Testis (tissue), 3 donors: ENCODE results near the gene GALC. TPM values are rescaled to one million over a fixed set of nuclear protein-coding genes. Genes with fewer than 3 reads are reported as not detected.

Experiments used
- DNase-seq: peaks from one replicate; pipeline ENCODE4 v3.0.0-alpha.2; 2019
- H3K27ac ChIP-seq, 2 donors: fragments of 200-600 bp; sonication (generic); one replicate each; pipeline ENCODE4 v1.5.1; 2019
- H3K27me3 ChIP-seq: fragments of 200-600 bp; sonication (generic); one replicate; pipeline ENCODE4 v1.5.1; 2019
- H3K36me3 ChIP-seq: fragments of 200-600 bp; sonication (generic); one replicate; pipeline ENCODE4 v1.5.1; 2017; ENCODE audit warnings: low read depth; ENCODE audit errors: missing control alignments
- H3K4me1 ChIP-seq: fragments of 200-600 bp; sonication (generic); one replicate; pipeline ENCODE4 v1.5.1; 2019
- H3K4me3 ChIP-seq, 2 donors: fragments of 200-600 bp; sonication (generic); one replicate each; pipeline ENCODE4 v1.5.1; 2017 to 2019
- H3K9me3 ChIP-seq: fragments of 200-600 bp; sonication (generic); one replicate; pipeline ENCODE4 v1.5.1; 2017
- CTCF ChIP-seq, 3 experiments: fragments of 450-650 bp in 2 of 3; fragments of 200-600 bp in 1 of 3; sonication (generic) in 1 of 3; IDR thresholded peaks; one replicate each; pipeline ENCODE4 v1.5.1; 2016 to 2019; ENCODE audit warnings: antibody characterized with exemption in 3 of 3, mild to moderate bottlenecking in 2 of 3, moderate library complexity in 1 of 3
- POLR2A ChIP-seq: fragments of 450-650 bp; IDR thresholded peaks from one replicate; pipeline ENCODE4 v1.6.1; 2017; ENCODE audit warnings: antibody characterized with exemption, mild to moderate bottlenecking, moderate library complexity
- WGBS, 2 donors: methylation state at CpG; one replicate each; pipeline ENCODE4 v1.1.5; 2018; 5-methylcytosine and 5-hydroxymethylcytosine counted together
- intact Hi-C: fragments of 100-400 bp; cut with DNase I; formaldehyde crosslinking; loops from one replicate; pipeline ENCODE4 v1.15.1; 2023; ENCODE audit warnings: low total_unique reads
- polyA plus RNA-seq: library from polyadenylated mRNA; stranded (reverse); fragments of 350-450 nt; fragmentation: Illumina TruSeq; extraction: RNeasy Lipid Tissue Mini Kit (QIAGEN cat#74804); gene quantifications from one replicate; pipeline ENCODE4 v1.2.3, GENCODE V29; 2014; ENCODE audit warnings: low read depth, low replicate concordance; ENCODE audit not compliant: insufficient read depth
- total RNA-seq, 2 donors: library from RNA; depleted of rRNA; stranded (reverse); fragments of >200 nt; gene quantifications; one replicate each; pipeline ENCODE4 v1.2.3, GENCODE V29; 2016

GALC gene
- total and polyA plus RNA-seq, 3 donors from 2014 or later = 50.7 to 100 (median 79.6) TPM

GRCh38 chr14:88005050-88005481 lies 12.1 kb upstream of the GALC start, which contains the start of gene GPR65:
Gene GPR65 (plus strand): TSS chr14:88005135. CDS start chr14:88010848, 5,713 bp downstream.
- H3K27me3 ChIP-seq = no peaks in the 10 kb centered on the region
- H3K36me3 ChIP-seq = no peaks in the 10 kb centered on the region
- no peak within 1 kb of the TSS for H3K4me3 ChIP-seq
- H3K9me3 ChIP-seq = no peaks in the 10 kb centered on the region
- intact Hi-C loops = no loop called here
- no peak for DNase-seq
- TF ChIP-seq CTCF (IDR thresholded peaks at IDR 0.05) = no peak
- no peak for TF ChIP-seq POLR2A
- H3K27ac ChIP-seq = no peak within 1 kb of the TSS
- 59 to 71% methylated on average over 3 of the region's 3 CpGs for WGBS, 2 donors
- no peaks in the 10 kb centered on the region for H3K4me1 ChIP-seq

GRCh38 chr14:88004506-88005036 lies 11.6 kb upstream of the GALC start:
- DNase-seq = no peak
- H3K36me3 ChIP-seq = no peaks in the 10 kb centered on the region
- no peaks in the 10 kb centered on the region for H3K27me3 ChIP-seq
- TF ChIP-seq POLR2A (no peak), CTCF (IDR thresholded peaks at IDR 0.05) (no peak)
- H3K4me1 ChIP-seq = no peaks in the 10 kb centered on the region
- no peaks in the 10 kb centered on the region for H3K9me3 ChIP-seq
- H3K4me3 ChIP-seq = no peak overlapping the region
- intact Hi-C loops = no loop called here
- H3K27ac ChIP-seq = no peak overlapping the region
- 72 to 76% methylated on average over 3 of the region's 3 CpGs for WGBS, 2 donors

GRCh38 chr14:88003425-88003824 lies 10.4 kb upstream of the GALC start:
- no peaks in the 10 kb centered on the region for H3K9me3 ChIP-seq
- TF ChIP-seq POLR2A (no peak), CTCF (IDR thresholded peaks at IDR 0.05) (no peak)
- H3K36me3 ChIP-seq = no peaks in the 10 kb centered on the region
- H3K27me3 ChIP-seq = no peaks in the 10 kb centered on the region
- intact Hi-C loops = no loop called here
- WGBS, 2 donors = 89% methylated on average over 4 of the region's 4 CpGs
- H3K4me3 ChIP-seq = no peak overlapping the region
- H3K4me1 ChIP-seq = no peaks in the 10 kb centered on the region
- H3K27ac ChIP-seq = no peak overlapping the region
- no peak for DNase-seq

GRCh38 chr14:88002421-88003075 lies 9.6 kb upstream of the GALC start:
- TF ChIP-seq CTCF (IDR thresholded peaks at IDR 0.05) (no peak), POLR2A (no peak)
- Histone ChIP-seq H3K4me3 (no peak overlapping the region), H3K27me3 (no peaks in the 10 kb centered on the region), H3K27ac (no peak overlapping the region), H3K9me3 (no peaks in the 10 kb centered on the region), H3K4me1 (no peaks in the 10 kb centered on the region), H3K36me3 (no peaks in the 10 kb centered on the region)
- 84% methylated on average over 4 of the region's 4 CpGs for WGBS, 2 donors
- no peak for DNase-seq
- intact Hi-C loops = no loop called here

GRCh38 chr14:87999277-87999676 lies 6.3 kb upstream of the GALC start:
- TF ChIP-seq CTCF (IDR thresholded peaks at IDR 0.05) = no peak
- no peak for TF ChIP-seq POLR2A
- intact Hi-C loops = no loop called here
- peaks cover 27% of the 10 kb centered on the region for H3K4me1 ChIP-seq
- WGBS, 2 donors = 86 to 93% methylated on average over 2 of the region's 2 CpGs
- H3K27ac ChIP-seq = no peak overlapping the region
- no peak overlapping the region for H3K4me3 ChIP-seq
- no peaks in the 10 kb centered on the region for H3K27me3 ChIP-seq
- no peak for DNase-seq
- H3K36me3 ChIP-seq = no peaks in the 10 kb centered on the region
- H3K9me3 ChIP-seq = no peaks in the 10 kb centered on the region
